K562 (cell line): ENCODE results near the gene TMEM200A. TPM values are rescaled to one million over a fixed set of nuclear protein-coding genes. Genes with fewer than 3 reads are reported as not detected.

ENCODE experiments used
- ATAC-seq: fragments of 200-7000 bp; cut with Tn5 transposase; 3 replicates; pipeline ENCODE4 v1.9.1; 2020; ENCODE audit warnings: moderate library complexity
- BruUV-seq: library from RNA; stranded (reverse); fragments of 400-500 nt; replicated peaks from 2 replicates; lab custom pipeline; 2021; lab: Mats Ljungman, UMichigan
- CTCF ChIA-PET: fragments of 300-600 bp; formaldehyde crosslinking; extraction: SDS; loops from one replicate; lab custom pipeline; 2021; ENCODE audit warnings: low intra/inter-chr PET ratio; lab: Yijun Ruan, JAX
- POLR2A ChIA-PET: fragments of 300-600, 350-650 bp; sonication (Branson Sonifier 250); formaldehyde crosslinking; extraction: SDS; loops from one replicate; lab custom pipeline; 2021; ENCODE audit warnings: antibody characterized with exemption, inconsistent platforms; lab: Yijun Ruan, JAX
- DNase-seq, 4 experiments: peaks; one replicate each; pipeline versions ENCODE4 v3.0.0 to v3.0.0-alpha.2; 2011 to 2018; ENCODE audit warnings: low spot score in 3 of 4, mixed read lengths in 3 of 4; ENCODE audit errors: extremely low read depth in 1 of 4
- FAIRE-seq: peaks from 2 replicates; lab custom pipeline; 2011; peaks lifted over from hg19 to GRCh38; lab: Jason Lieb, UNC
- H2AFZ ChIP-seq: 2 replicates; pipeline ENCODE4 v1.6.0; 2011; ENCODE audit warnings: low read depth, low read length, control low read depth, inconsistent platforms
- H3K27ac ChIP-seq: fragments of 200-600 bp; 3 replicates; pipeline ENCODE4 v1.8.0; 2011; ENCODE audit warnings: low read depth, mild to moderate bottlenecking, control low read depth, inconsistent platforms, low read length, moderate library complexity, mixed read lengths; ENCODE audit errors: extremely low read depth
- H3K27me3 ChIP-seq, 2 experiments: fragments of 300-600 bp in 1 of 2; 2 replicates in 1 of 2; 3 replicates in 1 of 2; pipeline versions ENCODE4 v1.6.0 to v1.8.0; 2011; ENCODE audit warnings: inconsistent platforms in 2 of 2, low read length in 2 of 2, mild to moderate bottlenecking in 1 of 2, mixed read lengths in 1 of 2, moderate library complexity in 1 of 2; ENCODE audit not compliant: control insufficient read depth in 2 of 2, insufficient read depth in 2 of 2
- H3K36me3 ChIP-seq: fragments of 300-600 bp; 3 replicates; pipeline ENCODE4 v1.8.0; 2011; ENCODE audit warnings: mild to moderate bottlenecking, low read length, inconsistent platforms; ENCODE audit not compliant: control insufficient read depth, insufficient read depth
- H3K4me1 ChIP-seq, 2 experiments: fragments of 200-600 bp in 1 of 2; replicated peaks in 1 of 2; 2 replicates in 1 of 2; 3 replicates in 1 of 2; pipeline versions ENCODE4 v1.5.1 to v1.8.0; 2011; ENCODE audit warnings: inconsistent platforms in 2 of 2, low read length in 2 of 2, mild to moderate bottlenecking in 1 of 2, mixed read lengths in 1 of 2, moderate library complexity in 1 of 2; ENCODE audit not compliant: control insufficient read depth in 2 of 2, insufficient read depth in 2 of 2
- H3K4me2 ChIP-seq: 2 replicates; pipeline ENCODE4 v1.6.1; 2011; ENCODE audit warnings: low read length, control low read depth, inconsistent platforms, mixed read lengths; ENCODE audit not compliant: insufficient read depth
- H3K4me3 ChIP-seq: fragments of 200-600 bp; sonication (generic), shearing (Covaris generic); 2 replicates; pipeline ENCODE4 v1.5.1; 2016; ENCODE audit warnings: control low read depth, inconsistent platforms
- H3K79me2 ChIP-seq: fragments of 200-600 bp; 3 replicates; pipeline ENCODE4 v1.8.0; 2011; ENCODE audit warnings: low read length, inconsistent platforms; ENCODE audit not compliant: control insufficient read depth, insufficient read depth
- H3K9ac ChIP-seq, 2 experiments: 2 replicates each; pipeline versions ENCODE4 v1.6.0 to v1.6.1; 2011; ENCODE audit warnings: low read depth in 2 of 2, low read length in 2 of 2, control low read depth in 1 of 2, inconsistent platforms in 1 of 2, mild to moderate bottlenecking in 1 of 2, mixed read lengths in 1 of 2; ENCODE audit not compliant: insufficient read depth in 1 of 2
- H3K9me1 ChIP-seq: one replicate; pipeline ENCODE4 v1.6.0; 2011; ENCODE audit warnings: inconsistent platforms, mild to moderate bottlenecking, low read length, moderate library complexity; ENCODE audit not compliant: control insufficient read depth, insufficient read depth
- H3K9me3 ChIP-seq: replicated peaks from 2 replicates; pipeline ENCODE4 v1.5.1; 2011; ENCODE audit warnings: low read depth, low read length, inconsistent platforms; ENCODE audit not compliant: control insufficient read depth, insufficient read depth
- H4K20me1 ChIP-seq: replicated peaks from 2 replicates; pipeline ENCODE4 v1.6.1; 2011; ENCODE audit warnings: low read length, inconsistent platforms, mixed read lengths; ENCODE audit not compliant: control insufficient read depth, insufficient read depth
- ARID2 ChIP-seq: fragments of 450-650 bp; IDR thresholded peaks from 2 replicates; pipeline ENCODE4 v1.6.1; 2017; ENCODE audit warnings: antibody characterized with exemption, mild to moderate bottlenecking
- ATF6 ChIP-seq: sonication (generic); formaldehyde crosslinking; IDR thresholded peaks from 2 replicates; pipeline ENCODE4 v1.4.0; 2020; ENCODE audit warnings: mild to moderate bottlenecking, missing genetic modification reagents
- BRD9 ChIP-seq: fragments of 450-650 bp; IDR thresholded peaks from 2 replicates; pipeline ENCODE4 v1.6.1; 2018; ENCODE audit warnings: low read depth; ENCODE audit not compliant: partially characterized antibody
- BRF1 ChIP-seq: IDR thresholded peaks from 3 replicates; pipeline ENCODE4 v1.6.1; 2011; ENCODE audit warnings: borderline replicate concordance, mild to moderate bottlenecking; ENCODE audit not compliant: insufficient read length; ENCODE audit errors: extremely low read depth
- CREM ChIP-seq: IDR thresholded peaks from 2 replicates; pipeline ENCODE4 v1.6.1; 2014; ENCODE audit warnings: antibody characterized with exemption, low read depth
- ERF ChIP-seq: fragments of 450-650 bp; formaldehyde crosslinking; IDR thresholded peaks from 2 replicates; pipeline ENCODE4 v1.4.0; 2020; ENCODE audit warnings: mild to moderate bottlenecking, mixed read lengths
- GTF2E2 ChIP-seq: fragments of 200-800 bp; sonication (Bioruptor generic); IDR thresholded peaks from 2 replicates; pipeline ENCODE4 v1.6.1; 2016; ENCODE audit warnings: missing genetic modification characterization, missing compliant biosample characterization
- MAFF ChIP-seq: IDR thresholded peaks from 2 replicates; pipeline ENCODE4 v1.6.1; 2012; ENCODE audit warnings: low read length, improper control_type of control experiment
- MED1 ChIP-seq: sonication (generic); formaldehyde crosslinking; IDR thresholded peaks from 2 replicates; pipeline ENCODE4 v1.8.1; 2023; ENCODE audit warnings: missing genetic modification reagents, borderline replicate concordance
- PCBP1 ChIP-seq: fragments of 200-400 bp; formaldehyde crosslinking; IDR thresholded peaks from 2 replicates; pipeline ENCODE4 v1.6.1; 2018; ENCODE audit warnings: mild to moderate bottlenecking, low read depth, low read length; ENCODE audit not compliant: poor library complexity, severe bottlenecking
- PHF21A ChIP-seq: fragments of 450-650 bp; IDR thresholded peaks from 2 replicates; pipeline ENCODE4 v1.6.1; 2017; ENCODE audit warnings: low read depth, borderline replicate concordance
- TAF1 ChIP-seq: IDR thresholded peaks from 2 replicates; pipeline ENCODE4 v1.6.1; 2011; ENCODE audit warnings: mild to moderate bottlenecking, low read length, moderate library complexity; ENCODE audit not compliant: insufficient read depth, control insufficient read depth, severe bottlenecking; ENCODE audit errors: extremely low read depth
- UBTF ChIP-seq, 2 experiments: IDR thresholded peaks; 2 replicates each; pipeline ENCODE4 v1.6.1; 2012; ENCODE audit warnings: improper control_type of control experiment in 2 of 2, low read depth in 2 of 2, low read length in 2 of 2, borderline replicate concordance in 1 of 2
- ZNF184 ChIP-seq: sonication (generic); formaldehyde crosslinking; IDR thresholded peaks from 2 replicates; pipeline ENCODE4 v1.5.0; 2020; ENCODE audit warnings: missing genetic modification reagents
- ZNF408 ChIP-seq: fragments of 250-450 bp; sonication (Bioruptor Pico); IDR thresholded peaks from 2 replicates; pipeline ENCODE4 v1.4.0; 2020; ENCODE audit warnings: low read depth, mild to moderate bottlenecking, moderate library complexity
- ZNF584 ChIP-seq: fragments of 200-800 bp; sonication (Bioruptor generic); IDR thresholded peaks from 2 replicates; pipeline ENCODE4 v1.6.1; 2016; ENCODE audit warnings: low read depth, mild to moderate bottlenecking, missing genetic modification characterization, missing compliant biosample characterization
- ZNF707 ChIP-seq: fragments of 250-450 bp; sonication (Bioruptor Pico); conservative IDR thresholded peaks from 2 replicates; pipeline ENCODE4 v1.8.0; 2022; ENCODE audit warnings: inconsistent platforms, mild to moderate bottlenecking, moderate library complexity
- WGBS: fragments of 100-300 bp; shearing (Covaris generic); methylation state at CpG from one replicate; pipeline ENCODE4 v1.1.6; 2016; ENCODE audit warnings: low coverage, mixed read lengths; ENCODE audit not compliant: insufficient coverage; ENCODE audit errors: missing lambda C conversion rate; 5-methylcytosine and 5-hydroxymethylcytosine counted together
- in situ Hi-C: fragments of 300-500 bp; cut with MboI; formaldehyde crosslinking; loops from 4 replicates; pipeline ENCODE4 v1.15.0; 2018; ENCODE audit warnings: inconsistent platforms, mixed read lengths
- intact Hi-C: fragments of 100-400 bp; cut with micrococcal nuclease; formaldehyde crosslinking; loops from 2 replicates; pipeline ENCODE4 v1.14.2; 2022
- polyA plus RNA-seq, 8 experiments: library from polyadenylated mRNA; depleted of rRNA in 4 of 8; stranded (reverse) in 5 of 8; unstranded in 3 of 8; fragments of >200 nt; fragmentation: Nextera tagmentation in 2 of 8; fragmentation: Illumina TruSeq in 1 of 8; extraction: Ambion mirVana in 2 of 8; extraction: Trizol in 1 of 8; gene quantifications; 2 replicates each; pipeline versions ENCODE4 v1.2.1 to v1.2.3, GENCODE V29; 2011 to 2014; ENCODE audit warnings: inconsistent platforms in 1 of 8, missing spikeins in 1 of 8
- total RNA-seq, 7 experiments: library from RNA; depleted of rRNA in 6 of 7; stranded (reverse); fragments of >200 nt in 6 of 7; fragmentation: Illumina TruSeq in 2 of 7; extraction: Trizol in 2 of 7; gene quantifications; 2 replicates each; pipeline versions ENCODE4 v1.2.1 to v1.2.3, GENCODE V29; 2011 to 2021; ENCODE audit warnings: low replicate concordance in 1 of 7

Gene TMEM200A
- total and polyA plus RNA-seq, 9 of the 15 experiments (the other 6 are each of a cell fraction or from before 2014, with no cell fraction given) = 0.04 TPM; not detected in 8

- no peak for TF ChIP-seq UBTF (IDR thresholded peaks at IDR 0.05; ENCODE audit: borderline replicate concordance in 1 of 2, low read depth in 2 of 2, low read length in 2 of 2)
- TF ChIP-seq ATF6 (CRISPR knock-in tag) = no peak
- no peak for TF ChIP-seq ERF (CRISPR knock-in tag)
Measured at GRCh38 chr6:130452336-130452735, 86.5 kb downstream of the TMEM200A start (continued).

- no peak for ATAC-seq
- BruUV-seq = no TSS peak
- H3K4me2 ChIP-seq = no peak overlapping the region
- H3K79me2 ChIP-seq = no peaks in the 10 kb centered on the region
- FAIRE-seq = no peak
- no peaks in the 10 kb centered on the region for H4K20me1 ChIP-seq
- no peaks in the 10 kb centered on the region for H3K9me3 ChIP-seq
- no peaks in the 10 kb centered on the region for H3K36me3 ChIP-seq
- WGBS = 0% methylated on average over 5 of the region's 5 CpGs
- H3K27ac ChIP-seq = no peak overlapping the region
- POLR2A ChIA-PET = no interaction called here
- intact Hi-C loops (no loop called here), in situ Hi-C loops (no loop called here)
- no peak overlapping the region for H2AFZ ChIP-seq
- H3K4me1 ChIP-seq = no peaks in the 10 kb centered on the region
- H3K9me1 ChIP-seq = no peaks in the 10 kb centered on the region
- CTCF ChIA-PET = no interaction called here
- no peak overlapping the region for H3K4me3 ChIP-seq
- no peak for DNase-seq
- H3K27me3 ChIP-seq = no peaks in the 10 kb centered on the region
- H3K9ac ChIP-seq = no peak overlapping the region
- TF ChIP-seq ZNF184 (CRISPR knock-in tag) (no peak), ZNF584 (CRISPR knock-in tag) (no peak), ARID2 (no peak), BRD9 (no peak), BRF1 (no peak), CREM (no peak), TAF1 (no peak), ZNF408 (no peak), PCBP1 (no peak), MED1 (no peak), PHF21A (no peak), GTF2E2 (tag) (no peak), MAFF (no peak), ZNF707 (CRISPR knock-in tag) (no peak)
Measured at GRCh38 chr6:130453230-130453629, 87.4 kb downstream of the TMEM200A start.
